Measurements from ENCODE around the gene DAAM1. TPM values are rescaled to one million over a fixed set of nuclear protein-coding genes. Genes with fewer than 3 reads are reported as not detected.

DAAM1 gene
- total RNA-seq, 1 experiment from 2014 or later: 13.3 TPM

GRCh38 chr14:59320763-59321625 is 132.5 kb downstream of the DAAM1 start:
- no TSS peak for BruUV-seq (replicated peaks)
- Histone ChIP-seq H3K36me3 (ENCODE audit: control insufficient read depth, insufficient read depth, low read length) (no peaks in the 10 kb centered on the region), H3K4me3 (ENCODE audit: low read depth in 2 of 2, low read length in 2 of 2) (no peak overlapping the region), H3K27ac (ENCODE audit: low read length) (no peak overlapping the region), H3K4me1 (ENCODE audit: control insufficient read depth, insufficient read depth, low read length) (no peaks in the 10 kb centered on the region), H3K27me3 (ENCODE audit: control insufficient read depth, insufficient read depth, low read length) (no peaks in the 10 kb centered on the region), H3K9me3 (ENCODE audit: control insufficient read depth, insufficient read depth, low read depth, low read length) (no peaks in the 10 kb centered on the region)
- ChIA-PET POLR2A (no interaction called here), CTCF (no interaction called here)
- intact Hi-C loops (cut with micrococcal nuclease; ENCODE audit: unreplicated experiment) (no loop called here), in situ Hi-C loops (cut with HindIII; ENCODE audit: low pct_unique_long_range_greater_than_20kb, low sequenced_read_pairs) (no loop called here)
- TF ChIP-seq, protein P1, sequence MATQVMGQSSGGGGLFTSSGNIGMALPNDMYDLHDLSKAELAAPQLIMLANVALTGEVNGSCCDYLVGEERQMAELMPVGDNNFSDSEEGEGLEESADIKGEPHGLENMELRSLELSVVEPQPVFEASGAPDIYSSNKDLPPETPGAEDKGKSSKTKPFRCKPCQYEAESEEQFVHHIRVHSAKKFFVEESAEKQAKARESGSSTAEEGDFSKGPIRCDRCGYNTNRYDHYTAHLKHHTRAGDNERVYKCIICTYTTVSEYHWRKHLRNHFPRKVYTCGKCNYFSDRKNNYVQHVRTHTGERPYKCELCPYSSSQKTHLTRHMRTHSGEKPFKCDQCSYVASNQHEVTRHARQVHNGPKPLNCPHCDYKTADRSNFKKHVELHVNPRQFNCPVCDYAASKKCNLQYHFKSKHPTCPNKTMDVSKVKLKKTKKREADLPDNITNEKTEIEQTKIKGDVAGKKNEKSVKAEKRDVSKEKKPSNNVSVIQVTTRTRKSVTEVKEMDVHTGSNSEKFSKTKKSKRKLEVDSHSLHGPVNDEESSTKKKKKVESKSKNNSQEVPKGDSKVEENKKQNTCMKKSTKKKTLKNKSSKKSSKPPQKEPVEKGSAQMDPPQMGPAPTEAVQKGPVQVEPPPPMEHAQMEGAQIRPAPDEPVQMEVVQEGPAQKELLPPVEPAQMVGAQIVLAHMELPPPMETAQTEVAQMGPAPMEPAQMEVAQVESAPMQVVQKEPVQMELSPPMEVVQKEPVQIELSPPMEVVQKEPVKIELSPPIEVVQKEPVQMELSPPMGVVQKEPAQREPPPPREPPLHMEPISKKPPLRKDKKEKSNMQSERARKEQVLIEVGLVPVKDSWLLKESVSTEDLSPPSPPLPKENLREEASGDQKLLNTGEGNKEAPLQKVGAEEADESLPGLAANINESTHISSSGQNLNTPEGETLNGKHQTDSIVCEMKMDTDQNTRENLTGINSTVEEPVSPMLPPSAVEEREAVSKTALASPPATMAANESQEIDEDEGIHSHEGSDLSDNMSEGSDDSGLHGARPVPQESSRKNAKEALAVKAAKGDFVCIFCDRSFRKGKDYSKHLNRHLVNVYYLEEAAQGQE (IDR thresholded peaks at IDR 0.05; ENCODE audit: insufficient read depth in 1 of 2, low read depth in 2 of 2, low read length in 1 of 2): no peak
- TF ChIP-seq, protein P2, sequence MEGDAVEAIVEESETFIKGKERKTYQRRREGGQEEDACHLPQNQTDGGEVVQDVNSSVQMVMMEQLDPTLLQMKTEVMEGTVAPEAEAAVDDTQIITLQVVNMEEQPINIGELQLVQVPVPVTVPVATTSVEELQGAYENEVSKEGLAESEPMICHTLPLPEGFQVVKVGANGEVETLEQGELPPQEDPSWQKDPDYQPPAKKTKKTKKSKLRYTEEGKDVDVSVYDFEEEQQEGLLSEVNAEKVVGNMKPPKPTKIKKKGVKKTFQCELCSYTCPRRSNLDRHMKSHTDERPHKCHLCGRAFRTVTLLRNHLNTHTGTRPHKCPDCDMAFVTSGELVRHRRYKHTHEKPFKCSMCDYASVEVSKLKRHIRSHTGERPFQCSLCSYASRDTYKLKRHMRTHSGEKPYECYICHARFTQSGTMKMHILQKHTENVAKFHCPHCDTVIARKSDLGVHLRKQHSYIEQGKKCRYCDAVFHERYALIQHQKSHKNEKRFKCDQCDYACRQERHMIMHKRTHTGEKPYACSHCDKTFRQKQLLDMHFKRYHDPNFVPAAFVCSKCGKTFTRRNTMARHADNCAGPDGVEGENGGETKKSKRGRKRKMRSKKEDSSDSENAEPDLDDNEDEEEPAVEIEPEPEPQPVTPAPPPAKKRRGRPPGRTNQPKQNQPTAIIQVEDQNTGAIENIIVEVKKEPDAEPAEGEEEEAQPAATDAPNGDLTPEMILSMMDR (IDR thresholded peaks at IDR 0.05): no peak
- TF ChIP-seq POLR2AphosphoS5 (IDR thresholded peaks at IDR 0.05; ENCODE audit: low read depth, low read length) (no peak), SIN3A (IDR thresholded peaks at IDR 0.05; ENCODE audit: borderline replicate concordance, insufficient read depth, low read depth, low read length) (no peak), TCF7L2 (IDR thresholded peaks at IDR 0.05; ENCODE audit: low read depth, low read length) (no peak)
- DNase-seq (ENCODE audit: low read depth, low spot score) (no peak), ATAC-seq (no peak)

- Histone ChIP-seq H3K4me1 (ENCODE audit: control insufficient read depth, insufficient read depth, low read length) (no peaks in the 10 kb centered on the region), H3K27me3 (ENCODE audit: control insufficient read depth, insufficient read depth, low read length) (no peaks in the 10 kb centered on the region), H3K4me3 (ENCODE audit: low read depth in 2 of 2, low read length in 2 of 2) (no peak overlapping the region), H3K9me3 (ENCODE audit: control insufficient read depth, insufficient read depth, low read depth, low read length) (no peaks in the 10 kb centered on the region), H3K36me3 (ENCODE audit: control insufficient read depth, insufficient read depth, low read length) (no peaks in the 10 kb centered on the region), H3K27ac (ENCODE audit: low read length) (no peak overlapping the region)
- ATAC-seq (no peak), DNase-seq (ENCODE audit: low read depth, low spot score) (no peak)
- POLR2A ChIA-PET: no interaction called here
- in situ Hi-C loops (cut with HindIII; ENCODE audit: low pct_unique_long_range_greater_than_20kb, low sequenced_read_pairs) (no loop called here), intact Hi-C loops (cut with micrococcal nuclease; ENCODE audit: unreplicated experiment) (no loop called here)
- CTCF ChIA-PET: no interaction called here
- no TSS peak for BruUV-seq (replicated peaks)
- TF ChIP-seq, protein P2 (IDR thresholded peaks at IDR 0.05): no peak
- no peak for TF ChIP-seq POLR2AphosphoS5 (IDR thresholded peaks at IDR 0.05; ENCODE audit: low read depth, low read length)
- TF ChIP-seq SIN3A (IDR thresholded peaks at IDR 0.05; ENCODE audit: borderline replicate concordance, insufficient read depth, low read depth, low read length): no peak
- no peak for TF ChIP-seq TCF7L2 (IDR thresholded peaks at IDR 0.05; ENCODE audit: low read depth, low read length)
- TF ChIP-seq, protein P1 (IDR thresholded peaks at IDR 0.05; ENCODE audit: insufficient read depth in 1 of 2, low read depth in 2 of 2, low read length in 1 of 2): no peak
These were observed 133.1 kb downstream of the DAAM1 start for GRCh38 chr14:59321626-59321949.

All from Panc1 (cell line).